ENCODE data around the gene A1CF. TPM values are rescaled to one million over a fixed set of nuclear protein-coding genes. Genes with fewer than 3 reads are reported as not detected.
"Not testable (repeated sequence)": the region's sequence is repeated elsewhere in the genome, so short reads cannot be mapped to it uniquely, and the experiment has no call there.

Gene A1CF
- total and polyA plus RNA-seq, 2 donors from 2014 or later = 3.7 to 3.8 TPM

GRCh38 chr10:50766774-50767513 lies 118.5 kb downstream of the A1CF start:
- FAIRE-seq; DNase-seq; H3K36me3 ChIP-seq (ENCODE audit: control insufficient read depth in 2 of 3, insufficient read depth in 3 of 3, low read length in 3 of 3); H3K9ac ChIP-seq (ENCODE audit: low read length in 3 of 3); H3K27ac ChIP-seq (ENCODE audit: low read depth in 2 of 2, low read length in 2 of 2); H3K4me1 ChIP-seq (ENCODE audit: control insufficient read depth in 2 of 3, insufficient read depth in 2 of 3, low read depth in 1 of 3, low read length in 3 of 3); intact Hi-C loops (cut with DNase I); H3K27me3 ChIP-seq (ENCODE audit: control insufficient read depth, insufficient read depth, low read length); H3K9me3 ChIP-seq (ENCODE audit: control insufficient read depth in 2 of 3, insufficient read depth in 1 of 3, low read length in 3 of 3); H3K4me3 ChIP-seq (ENCODE audit: low read length in 3 of 3): not testable (repeated sequence)

Other genes starting within 250 kb of the A1CF start
- gene ASAH2B, start 145.7 kb downstream of the A1CF start, total RNA-seq = 5.2 TPM
- 3.6 TPM for gene ASAH2B, start 145.7 kb downstream of the A1CF start, polyA plus RNA-seq (ENCODE audit: insufficient read depth, low read depth, low replicate concordance)
- gene PRKG1, start 188.9 kb upstream of the A1CF start, total RNA-seq = 14.8 TPM
- 3.6 TPM for gene PRKG1, start 188.9 kb upstream of the A1CF start, polyA plus RNA-seq (ENCODE audit: insufficient read depth, low read depth, low replicate concordance)

Data from kidney (tissue), 11 donors.